ENCODE data around the gene RAB34. TPM values are rescaled to one million over a fixed set of nuclear protein-coding genes. Genes with fewer than 3 reads are reported as not detected.
"Not testable (repeated sequence)": the region's sequence is repeated elsewhere in the genome, so short reads cannot be mapped to it uniquely, and the experiment has no call there.

The RAB34 gene
- total and polyA plus RNA-seq, 4 donors, result 30.0 to 111 (median 53.5) TPM

DNA sequence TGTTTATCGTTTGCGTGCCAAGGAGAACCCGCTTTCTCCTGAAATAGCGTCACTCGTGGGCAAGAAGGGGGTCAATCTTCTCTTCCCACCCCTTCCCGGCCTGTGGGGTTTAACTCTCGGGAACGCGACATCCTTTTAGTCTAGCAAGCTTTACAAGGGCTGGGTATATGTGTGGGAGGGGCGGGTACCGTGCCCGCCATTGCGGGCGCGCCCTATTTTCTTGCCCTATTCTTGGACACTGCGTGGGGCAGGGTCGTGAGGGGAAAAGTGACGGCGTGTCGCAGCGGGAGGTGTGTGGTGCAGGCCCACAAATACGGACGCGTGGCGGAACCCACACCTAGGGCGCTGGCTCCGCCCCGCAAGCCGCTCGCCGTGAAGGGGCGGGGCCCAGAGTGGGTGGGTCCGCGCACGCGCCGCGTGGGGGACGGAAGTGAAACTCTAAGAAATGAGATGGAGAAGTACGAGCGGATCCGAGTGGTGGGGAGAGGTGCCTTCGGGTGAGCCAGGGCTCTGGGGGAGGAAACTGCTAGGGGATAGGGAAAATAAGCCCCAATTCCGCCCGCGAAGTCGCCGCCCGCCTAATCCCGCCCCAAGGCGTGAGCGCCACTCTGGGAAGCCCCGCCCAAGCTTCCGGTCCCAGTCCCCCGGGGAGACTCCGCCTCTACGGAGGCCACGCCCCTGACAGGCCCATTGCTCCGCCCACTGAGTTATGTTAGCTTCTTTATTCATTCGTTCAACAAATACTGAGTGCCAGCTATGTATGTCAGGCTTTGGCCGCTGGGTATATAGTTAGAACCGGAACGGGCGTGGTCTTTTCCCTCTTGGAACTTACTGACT lies 10.9 kb upstream of the RAB34 start, which contains the start of gene NEK8:
Gene NEK8, plus strand, starts transcription at position 425 of the 837 bp plus-strand sequence. Its CDS starts 26 bp downstream, at position 451.
- peak within 1 kb of the TSS; percentile 96 for H3K4me3 ChIP-seq (ENCODE audit: low read depth, low read length)
- DNase-seq (ENCODE audit: low read depth in 4 of 6, low spot score in 6 of 6), result peak in 3 of 6 donors; percentile 80 to 96 (median 95)
- peak within 1 kb of the TSS; percentile 98 for H3K27ac ChIP-seq (ENCODE audit: low read depth, low read length)
- H3K27me3 ChIP-seq (ENCODE audit: control insufficient read depth, insufficient read depth, low read length), result no peaks in the 10 kb centered on the region
- peaks cover 43% of the 10 kb centered on the region for H3K4me1 ChIP-seq (ENCODE audit: control insufficient read depth, insufficient read depth, low read length)
- under 1% methylated on average over 55 of the region's 64 CpGs for WGBS (ENCODE audit: insufficient coverage)
- no peaks in the 10 kb centered on the region for H3K9me3 ChIP-seq (ENCODE audit: control insufficient read depth, insufficient read depth, low read length)
- peaks cover 15% of the 10 kb centered on the region for H3K36me3 ChIP-seq (ENCODE audit: control insufficient read depth, insufficient read depth, low read length)

DNA sequence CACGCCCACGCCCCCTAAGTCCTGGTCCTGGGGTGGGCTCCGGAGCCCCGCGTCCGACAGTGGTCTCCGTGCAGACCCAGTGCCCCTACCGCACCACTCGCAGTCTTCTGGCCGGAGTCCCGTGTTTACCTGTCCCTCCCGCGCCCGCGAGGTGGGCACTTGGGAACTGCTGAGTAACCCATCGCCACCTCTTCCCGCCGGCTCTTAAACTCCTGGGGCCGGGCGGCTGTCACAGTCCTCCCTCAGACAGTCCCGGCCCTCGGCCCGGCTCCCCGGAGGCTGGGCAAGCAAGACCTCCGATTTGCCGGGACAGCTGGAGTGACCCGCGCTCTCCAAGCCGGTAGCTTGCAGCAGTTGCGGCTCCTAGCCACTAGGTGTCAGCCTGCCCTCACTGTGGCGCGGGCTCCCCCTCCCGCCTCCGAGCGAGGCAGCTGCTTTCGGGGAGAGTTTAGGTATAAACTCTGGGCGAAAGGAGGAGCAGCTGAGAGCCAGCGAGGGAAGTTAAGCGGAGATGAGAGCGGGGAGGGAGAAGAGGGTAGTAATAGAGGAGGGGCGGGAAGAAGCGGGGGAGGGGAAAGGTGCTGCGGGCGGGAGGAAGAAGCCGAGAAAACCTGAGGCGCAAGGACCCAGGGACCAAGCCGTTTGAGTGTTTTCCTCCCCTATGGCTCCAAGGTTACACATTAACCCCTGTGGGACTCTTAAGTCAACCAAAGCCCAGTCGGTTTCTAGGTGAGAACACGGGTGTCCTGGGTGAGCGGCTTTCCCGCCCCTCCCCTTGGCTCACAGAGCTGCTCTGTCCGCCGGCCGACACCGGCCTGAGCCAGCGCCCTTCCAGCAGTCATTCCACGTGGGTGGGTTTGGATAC lies 9.2 kb upstream of the RAB34 start:
- Histone ChIP-seq H3K4me1 (ENCODE audit: control insufficient read depth, insufficient read depth, low read length) (peaks cover 55% of the 10 kb centered on the region), H3K27me3 (ENCODE audit: control insufficient read depth, insufficient read depth, low read length) (no peaks in the 10 kb centered on the region), H3K27ac (ENCODE audit: low read depth, low read length) (peak overlapping the region; percentile 98), H3K4me3 (ENCODE audit: low read depth, low read length) (peak overlapping the region; percentile 64), H3K36me3 (ENCODE audit: control insufficient read depth, insufficient read depth, low read length) (peaks cover 33% of the 10 kb centered on the region), H3K9me3 (ENCODE audit: control insufficient read depth, insufficient read depth, low read length) (no peaks in the 10 kb centered on the region)
- under 1% methylated on average over 56 of the region's 57 CpGs for WGBS (ENCODE audit: insufficient coverage)
- DNase-seq (ENCODE audit: low read depth in 4 of 6, low spot score in 6 of 6), result peak in 4 of 6 donors; percentile 82 to 97 (median 92)

DNA sequence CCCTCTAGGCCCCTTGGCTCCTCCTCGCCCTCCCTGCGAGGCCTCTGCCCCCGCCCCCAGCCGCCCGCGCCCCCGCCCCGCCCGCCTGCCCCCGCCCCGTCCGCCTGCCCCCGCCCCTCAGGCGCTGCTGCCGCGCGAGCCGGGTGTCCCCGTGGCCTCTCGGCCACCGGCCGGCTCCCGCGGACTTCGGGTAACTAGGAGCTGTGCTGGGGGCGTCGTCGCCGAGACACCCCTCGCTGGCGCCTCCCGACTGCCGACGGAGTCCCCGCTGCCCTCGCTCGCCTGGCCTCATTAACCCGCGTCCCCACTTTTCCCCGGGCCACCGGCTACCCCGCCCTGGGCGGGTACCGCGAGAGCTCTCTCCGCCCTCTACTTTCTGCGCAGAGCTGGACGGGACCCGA lies 8.6 kb upstream of the RAB34 start, which contains the start of gene TLCD1:
Gene TLCD1, minus strand, starts transcription at position 8 of the 401 bp plus-strand sequence. CDS start 136 bp downstream, outside the sequence.
- under 1% methylated on average over 49 of the region's 49 CpGs for WGBS (ENCODE audit: insufficient coverage)
- peaks cover 62% of the 10 kb centered on the region for H3K4me1 ChIP-seq (ENCODE audit: control insufficient read depth, insufficient read depth, low read length)
- peak in 2 of 6 donors; percentile 58 to 76 for DNase-seq (ENCODE audit: low read depth in 4 of 6, low spot score in 6 of 6)

DNA sequence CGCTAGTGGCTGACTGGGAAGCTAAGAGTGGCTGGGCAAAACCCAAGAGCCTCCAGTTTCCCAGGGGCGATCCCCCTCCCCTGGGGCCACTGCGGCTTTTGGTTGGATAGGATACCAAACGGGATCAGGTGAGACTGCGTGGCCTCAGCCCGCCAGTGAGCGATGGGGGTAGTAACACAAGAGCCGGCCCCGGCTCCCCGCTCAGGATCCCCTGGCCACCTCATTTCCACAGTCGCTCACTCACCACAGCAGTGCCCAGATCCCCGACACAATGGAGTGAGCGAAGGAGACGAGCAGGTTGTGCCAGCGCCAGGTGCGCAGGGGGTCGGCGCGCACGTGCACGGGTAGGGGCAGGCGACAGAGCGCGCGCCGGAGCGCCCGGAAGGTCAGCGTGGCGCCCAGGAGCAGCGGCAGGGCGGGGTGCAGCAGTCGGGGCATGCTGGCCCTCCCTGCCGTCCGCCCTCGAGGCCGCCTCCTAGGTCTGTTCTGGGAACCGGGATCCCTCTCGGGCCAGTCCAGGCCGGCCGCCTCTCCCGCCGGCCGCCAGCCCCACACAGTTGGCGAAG lies 8.1 kb upstream of the RAB34 start:
- peaks cover 66% of the 10 kb centered on the region for H3K4me1 ChIP-seq (ENCODE audit: control insufficient read depth, insufficient read depth, low read length)
- no peaks in the 10 kb centered on the region for H3K9me3 ChIP-seq (ENCODE audit: control insufficient read depth, insufficient read depth, low read length)
- DNase-seq (ENCODE audit: low read depth in 4 of 6, low spot score in 6 of 6), result peak in 1 of 6 donors; percentile 40
- WGBS (ENCODE audit: insufficient coverage), result 1% methylated on average over 43 of the region's 45 CpGs
- no peaks in the 10 kb centered on the region for H3K27me3 ChIP-seq (ENCODE audit: control insufficient read depth, insufficient read depth, low read length)
- peak overlapping the region; percentile 64 for H3K4me3 ChIP-seq (ENCODE audit: low read depth, low read length)
- H3K27ac ChIP-seq (ENCODE audit: low read depth, low read length), result peak overlapping the region; percentile 82
- H3K36me3 ChIP-seq (ENCODE audit: control insufficient read depth, insufficient read depth, low read length), result peaks cover 44% of the 10 kb centered on the region

More for the DNA sequence above, 8.6 kb upstream of the RAB34 start, which contains the start of gene TLCD1:
- H3K27me3 ChIP-seq (ENCODE audit: control insufficient read depth, insufficient read depth, low read length), result no peaks in the 10 kb centered on the region
- H3K27ac ChIP-seq (ENCODE audit: low read depth, low read length), result peak within 1 kb of the TSS; percentile 98
- peaks cover 39% of the 10 kb centered on the region for H3K36me3 ChIP-seq (ENCODE audit: control insufficient read depth, insufficient read depth, low read length)
- no peaks in the 10 kb centered on the region for H3K9me3 ChIP-seq (ENCODE audit: control insufficient read depth, insufficient read depth, low read length)
- H3K4me3 ChIP-seq (ENCODE audit: low read depth, low read length), result peak within 1 kb of the TSS; percentile 64

DNA sequence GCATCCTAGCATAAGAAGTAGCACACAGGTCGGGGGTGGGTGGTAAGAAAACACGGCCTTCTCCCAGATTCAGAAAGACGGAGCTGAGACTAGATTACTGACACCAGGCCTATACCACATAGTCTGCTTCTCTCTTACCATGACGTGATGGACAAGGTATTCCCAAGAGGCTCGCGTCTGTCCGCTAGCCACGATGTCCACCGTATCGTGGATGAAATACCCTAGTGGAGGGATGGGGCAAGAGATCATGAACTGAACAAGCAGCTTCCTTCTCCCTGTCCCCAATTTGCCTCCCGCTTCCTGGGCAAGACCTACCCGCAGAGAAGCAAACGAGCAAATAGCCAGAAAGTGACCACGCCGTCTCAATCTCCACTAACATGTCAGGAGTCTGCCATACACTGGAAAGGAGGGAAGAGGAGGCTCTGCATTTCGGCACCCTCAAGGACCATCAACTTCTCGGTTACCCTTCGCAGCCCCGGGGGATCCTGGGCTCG lies 7.5 kb upstream of the RAB34 start:
- Histone ChIP-seq H3K36me3 (ENCODE audit: control insufficient read depth, insufficient read depth, low read length) (peaks cover 44% of the 10 kb centered on the region), H3K27me3 (ENCODE audit: control insufficient read depth, insufficient read depth, low read length) (no peaks in the 10 kb centered on the region), H3K4me1 (ENCODE audit: control insufficient read depth, insufficient read depth, low read length) (peaks cover 70% of the 10 kb centered on the region), H3K4me3 (ENCODE audit: low read depth, low read length) (peak overlapping the region; percentile 64), H3K9me3 (ENCODE audit: control insufficient read depth, insufficient read depth, low read length) (no peaks in the 10 kb centered on the region), H3K27ac (ENCODE audit: low read depth, low read length) (peak overlapping the region; percentile 82)
- 15% methylated on average over 9 of the region's 20 CpGs for WGBS (ENCODE audit: insufficient coverage)
- DNase-seq (ENCODE audit: low read depth in 4 of 6, low spot score in 6 of 6), result no peak

DNA sequence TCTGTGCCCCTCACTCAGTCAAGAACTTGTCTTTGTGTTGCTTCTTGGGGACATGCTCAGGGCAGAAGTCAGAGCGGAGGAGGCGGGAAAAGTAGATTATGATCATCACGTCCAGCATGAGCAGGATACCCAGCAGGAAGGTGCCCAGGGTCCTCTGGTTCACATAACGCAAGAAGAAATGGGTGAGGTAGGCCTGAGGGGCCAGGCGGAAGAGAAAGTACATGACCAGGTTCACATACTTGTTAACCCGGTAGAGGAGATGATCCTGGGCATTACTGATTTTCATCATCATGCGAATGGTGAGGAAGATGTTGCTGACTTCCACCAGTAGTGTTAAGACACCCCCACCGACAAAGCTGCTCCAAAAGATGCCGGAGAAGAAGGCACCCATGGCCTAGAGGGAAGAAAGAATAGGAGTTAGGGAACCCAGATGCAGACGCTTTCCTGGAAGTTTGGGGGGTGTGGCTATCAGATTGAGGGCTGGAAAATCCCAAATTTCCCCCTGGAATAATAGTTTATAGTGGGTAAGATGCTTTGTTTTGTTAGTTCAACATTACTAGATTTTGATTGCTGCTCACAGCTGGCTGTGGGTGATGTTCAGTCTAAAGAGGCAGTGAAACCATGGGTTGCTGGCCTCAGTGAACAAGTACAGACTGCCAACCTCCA lies 7.0 kb upstream of the RAB34 start:
- Histone ChIP-seq H3K36me3 (ENCODE audit: control insufficient read depth, insufficient read depth, low read length) (peaks cover 44% of the 10 kb centered on the region), H3K9me3 (ENCODE audit: control insufficient read depth, insufficient read depth, low read length) (no peaks in the 10 kb centered on the region), H3K27ac (ENCODE audit: low read depth, low read length) (peak overlapping the region; percentile 82), H3K27me3 (ENCODE audit: control insufficient read depth, insufficient read depth, low read length) (no peaks in the 10 kb centered on the region), H3K4me3 (ENCODE audit: low read depth, low read length) (peak overlapping the region; percentile 64), H3K4me1 (ENCODE audit: control insufficient read depth, insufficient read depth, low read length) (peaks cover 70% of the 10 kb centered on the region)
- WGBS (ENCODE audit: insufficient coverage), result 88% methylated on average over 8 of the region's 10 CpGs
- DNase-seq (ENCODE audit: low read depth in 4 of 6, low spot score in 6 of 6), result no peak

DNA sequence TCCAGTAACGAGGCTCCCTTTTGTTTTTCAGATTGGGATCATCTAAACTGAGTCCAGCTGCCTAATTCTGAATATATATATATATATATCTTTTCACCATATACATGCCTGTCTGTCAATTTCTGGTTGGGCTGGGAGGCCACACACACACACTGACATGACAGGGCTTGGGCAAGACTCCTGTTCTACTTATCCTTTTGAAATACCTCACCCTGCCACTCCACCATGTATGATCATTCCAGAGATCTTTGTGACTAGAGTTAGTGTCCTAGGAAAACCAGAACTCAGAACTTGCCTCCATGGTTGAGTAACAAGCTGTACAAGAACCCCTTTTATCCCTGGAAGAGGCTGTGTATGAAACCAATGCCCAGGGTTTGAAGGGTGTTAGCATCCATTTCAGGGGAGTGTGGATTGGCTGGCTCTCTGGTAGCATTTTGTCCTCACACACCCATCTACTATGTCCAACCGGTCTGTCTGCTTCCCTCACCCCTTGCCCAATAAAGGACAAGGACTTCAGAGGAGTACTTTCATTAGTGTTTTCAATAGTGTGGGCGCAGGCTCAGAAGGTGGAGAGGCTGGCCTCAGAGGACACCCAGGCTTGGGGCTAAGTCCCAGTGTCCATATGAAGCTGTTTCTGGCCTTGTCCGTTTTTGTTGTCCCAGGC lies 6.3 kb upstream of the RAB34 start:
- H3K36me3 ChIP-seq (ENCODE audit: control insufficient read depth, insufficient read depth, low read length), result peaks cover 44% of the 10 kb centered on the region
- WGBS (ENCODE audit: insufficient coverage), result 86% methylated on average over 2 of the region's 4 CpGs
- DNase-seq (ENCODE audit: low read depth in 4 of 6, low spot score in 6 of 6); H3K27ac ChIP-seq (ENCODE audit: low read depth, low read length); H3K9me3 ChIP-seq (ENCODE audit: control insufficient read depth, insufficient read depth, low read length); H3K4me3 ChIP-seq (ENCODE audit: low read depth, low read length); H3K27me3 ChIP-seq (ENCODE audit: control insufficient read depth, insufficient read depth, low read length): not testable (repeated sequence)
- H3K4me1 ChIP-seq (ENCODE audit: control insufficient read depth, insufficient read depth, low read length), result peaks cover 70% of the 10 kb centered on the region

DNA sequence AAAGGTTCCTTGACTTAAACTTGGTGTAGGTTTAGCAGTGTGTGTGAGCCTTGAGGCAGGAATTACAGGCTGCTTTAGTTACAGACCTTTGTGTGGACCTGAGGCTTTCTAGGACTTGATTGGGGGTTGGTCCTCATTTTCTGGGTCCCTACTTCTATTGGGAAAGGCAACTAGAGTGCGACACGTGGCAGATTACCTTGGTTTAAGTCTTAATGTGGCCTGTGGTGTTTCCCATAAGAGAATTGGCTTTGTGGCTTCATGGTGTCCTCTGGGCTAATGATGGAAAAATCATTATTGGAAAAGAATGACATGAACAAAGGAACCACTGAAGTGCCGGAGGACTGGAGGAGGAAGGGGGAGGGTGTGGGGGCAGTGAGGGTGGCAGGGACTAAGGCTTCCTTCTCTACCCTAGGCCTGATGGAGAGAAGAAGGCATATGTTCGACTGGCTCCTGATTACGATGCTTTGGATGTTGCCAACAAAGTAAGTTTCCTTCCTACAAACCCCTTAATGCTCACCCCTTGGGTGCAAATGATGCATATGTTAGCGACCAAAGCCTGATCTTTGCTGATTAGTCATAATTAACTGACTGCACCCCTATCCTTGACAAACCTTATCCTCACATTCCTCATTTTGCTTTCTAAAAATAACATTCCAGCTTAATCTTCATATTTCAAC lies 5.6 kb upstream of the RAB34 start:
- H3K27ac ChIP-seq (ENCODE audit: low read depth, low read length), result peak overlapping the region; percentile 15
- H3K4me3 ChIP-seq (ENCODE audit: low read depth, low read length), result peak overlapping the region; percentile 1
- 74% methylated on average over 5 of the region's 6 CpGs for WGBS (ENCODE audit: insufficient coverage)
- H3K4me1 ChIP-seq (ENCODE audit: control insufficient read depth, insufficient read depth, low read length), result peaks cover 71% of the 10 kb centered on the region
- DNase-seq (ENCODE audit: low read depth in 4 of 6, low spot score in 6 of 6), result no peak
- no peaks in the 10 kb centered on the region for H3K9me3 ChIP-seq (ENCODE audit: control insufficient read depth, insufficient read depth, low read length)
- peaks cover 44% of the 10 kb centered on the region for H3K36me3 ChIP-seq (ENCODE audit: control insufficient read depth, insufficient read depth, low read length)
- H3K27me3 ChIP-seq (ENCODE audit: control insufficient read depth, insufficient read depth, low read length), result no peaks in the 10 kb centered on the region

Measured in spinal cord (tissue), 10 donors.